GM12874 (cell line): ENCODE results near the gene ANKRD31.

Source experiments
- TF ChIP-seq, protein P1 (sequence below): IDR thresholded peaks from 2 replicates; pipeline ENCODE4 v1.5.1; 2011; ENCODE audit warnings: low read depth, mild to moderate bottlenecking, control low read depth, low read length, moderate library complexity; ENCODE audit not compliant: insufficient read depth

ANKRD31 gene

GRCh38 chr5:75275756-75276155 is 39.1 kb upstream of the ANKRD31 start:
- TF ChIP-seq, protein P1, sequence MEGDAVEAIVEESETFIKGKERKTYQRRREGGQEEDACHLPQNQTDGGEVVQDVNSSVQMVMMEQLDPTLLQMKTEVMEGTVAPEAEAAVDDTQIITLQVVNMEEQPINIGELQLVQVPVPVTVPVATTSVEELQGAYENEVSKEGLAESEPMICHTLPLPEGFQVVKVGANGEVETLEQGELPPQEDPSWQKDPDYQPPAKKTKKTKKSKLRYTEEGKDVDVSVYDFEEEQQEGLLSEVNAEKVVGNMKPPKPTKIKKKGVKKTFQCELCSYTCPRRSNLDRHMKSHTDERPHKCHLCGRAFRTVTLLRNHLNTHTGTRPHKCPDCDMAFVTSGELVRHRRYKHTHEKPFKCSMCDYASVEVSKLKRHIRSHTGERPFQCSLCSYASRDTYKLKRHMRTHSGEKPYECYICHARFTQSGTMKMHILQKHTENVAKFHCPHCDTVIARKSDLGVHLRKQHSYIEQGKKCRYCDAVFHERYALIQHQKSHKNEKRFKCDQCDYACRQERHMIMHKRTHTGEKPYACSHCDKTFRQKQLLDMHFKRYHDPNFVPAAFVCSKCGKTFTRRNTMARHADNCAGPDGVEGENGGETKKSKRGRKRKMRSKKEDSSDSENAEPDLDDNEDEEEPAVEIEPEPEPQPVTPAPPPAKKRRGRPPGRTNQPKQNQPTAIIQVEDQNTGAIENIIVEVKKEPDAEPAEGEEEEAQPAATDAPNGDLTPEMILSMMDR = no peak

- TF ChIP-seq, protein P1 = no peak
Measured at GRCh38 chr5:75275147-75275546, 38.5 kb upstream of the ANKRD31 start.

DNA sequence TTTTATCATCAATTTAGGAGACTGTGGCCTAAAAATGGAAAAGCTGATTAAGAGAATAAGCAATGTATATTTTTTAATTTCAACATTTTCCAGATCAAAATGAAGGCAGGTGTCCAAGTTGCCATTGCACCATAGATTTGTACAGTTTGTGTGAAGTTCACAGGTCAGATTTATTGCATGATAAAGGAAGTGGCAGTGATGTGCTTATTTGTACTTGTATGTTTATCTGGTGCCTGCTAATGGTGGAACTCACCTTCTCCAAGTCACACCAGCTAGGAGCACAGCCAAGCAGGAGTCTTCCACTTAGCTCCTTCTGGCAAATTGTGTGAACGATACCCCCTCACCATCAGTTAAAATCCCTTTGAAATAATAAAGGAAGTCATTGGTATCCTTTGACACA is 37.8 kb upstream of the ANKRD31 start:
- TF ChIP-seq, protein P1 = no peak

GRCh38 chr5:75265731-75266130 is 29.1 kb upstream of the ANKRD31 start:
- TF ChIP-seq, protein P1 = peak; percentile 22; the same call in 1 of the 2 replicates

GRCh38 chr5:75262271-75262670 is 25.6 kb upstream of the ANKRD31 start:
- TF ChIP-seq, protein P1 = no peak

DNA sequence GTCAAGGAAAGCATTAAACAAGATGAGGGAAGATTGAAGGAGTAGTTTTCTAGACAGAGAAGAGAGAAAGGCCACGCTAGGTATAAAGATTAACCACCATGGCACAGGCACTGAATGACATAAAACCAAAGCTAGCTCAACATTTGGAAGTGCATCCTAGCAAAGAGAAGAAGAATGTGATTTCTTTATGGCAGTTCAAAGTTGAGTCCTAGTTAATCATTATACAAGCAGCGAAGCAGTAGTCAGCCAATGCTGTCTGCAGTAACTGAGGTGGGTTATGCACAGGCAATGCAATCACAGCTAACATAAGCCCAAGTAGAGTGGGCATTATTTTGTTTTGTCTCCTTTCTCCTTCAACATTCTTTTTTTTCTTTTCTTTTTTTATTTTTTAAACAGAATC is 24.0 kb upstream of the ANKRD31 start:
- TF ChIP-seq, protein P1 = no peak

DNA sequence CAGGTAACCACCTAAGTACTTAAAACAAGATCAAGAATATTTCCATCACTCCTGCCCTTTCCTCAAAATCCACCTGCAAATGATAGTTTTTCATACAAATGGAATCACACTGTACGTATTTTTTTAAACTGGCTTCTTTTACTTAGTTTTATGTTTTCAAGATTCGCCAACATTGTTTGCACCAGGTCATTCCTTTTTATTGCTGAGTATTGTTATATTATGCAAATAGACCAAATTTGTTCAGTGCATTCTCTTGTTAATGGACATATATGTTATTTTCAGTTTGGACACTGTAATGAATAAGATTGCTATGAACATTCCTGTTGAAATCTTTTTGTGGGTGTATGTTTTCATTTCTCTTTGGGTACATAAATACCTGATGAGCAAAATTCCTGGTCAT is 8.3 kb upstream of the ANKRD31 start:
- TF ChIP-seq, protein P1 = no peak

GRCh38 chr5:75243510-75243909 is 6.8 kb upstream of the ANKRD31 start:
- TF ChIP-seq, protein P1 = no peak
